Testis (tissue), 3 donors: ENCODE results near the gene INSM1. TPM values are rescaled to one million over a fixed set of nuclear protein-coding genes. Genes with fewer than 3 reads are reported as not detected.

Source experiments
- DNase-seq: peaks from one replicate; pipeline ENCODE4 v3.0.0-alpha.2; 2019
- H3K27ac ChIP-seq, 2 donors: fragments of 200-600 bp; sonication (generic); one replicate each; pipeline ENCODE4 v1.5.1; 2019
- H3K27me3 ChIP-seq: fragments of 200-600 bp; sonication (generic); one replicate; pipeline ENCODE4 v1.5.1; 2019
- H3K36me3 ChIP-seq: fragments of 200-600 bp; sonication (generic); one replicate; pipeline ENCODE4 v1.5.1; 2017; ENCODE audit warnings: low read depth; ENCODE audit errors: missing control alignments
- H3K4me1 ChIP-seq: fragments of 200-600 bp; sonication (generic); one replicate; pipeline ENCODE4 v1.5.1; 2019
- H3K4me3 ChIP-seq, 2 donors: fragments of 200-600 bp; sonication (generic); one replicate each; pipeline ENCODE4 v1.5.1; 2017 to 2019
- H3K9me3 ChIP-seq: fragments of 200-600 bp; sonication (generic); one replicate; pipeline ENCODE4 v1.5.1; 2017
- CTCF ChIP-seq, 3 experiments: fragments of 450-650 bp in 2 of 3; fragments of 200-600 bp in 1 of 3; sonication (generic) in 1 of 3; IDR thresholded peaks; one replicate each; pipeline ENCODE4 v1.5.1; 2016 to 2019; ENCODE audit warnings: antibody characterized with exemption in 3 of 3, mild to moderate bottlenecking in 2 of 3, moderate library complexity in 1 of 3
- POLR2A ChIP-seq: fragments of 450-650 bp; IDR thresholded peaks from one replicate; pipeline ENCODE4 v1.6.1; 2017; ENCODE audit warnings: antibody characterized with exemption, mild to moderate bottlenecking, moderate library complexity
- WGBS, 2 donors: methylation state at CpG; one replicate each; pipeline ENCODE4 v1.1.5; 2018; 5-methylcytosine and 5-hydroxymethylcytosine counted together
- intact Hi-C: fragments of 100-400 bp; cut with DNase I; formaldehyde crosslinking; loops from one replicate; pipeline ENCODE4 v1.15.1; 2023; ENCODE audit warnings: low total_unique reads
- polyA plus RNA-seq: library from polyadenylated mRNA; stranded (reverse); fragments of 350-450 nt; fragmentation: Illumina TruSeq; extraction: RNeasy Lipid Tissue Mini Kit (QIAGEN cat#74804); gene quantifications from one replicate; pipeline ENCODE4 v1.2.3, GENCODE V29; 2014; ENCODE audit warnings: low read depth, low replicate concordance; ENCODE audit not compliant: insufficient read depth
- total RNA-seq, 2 donors: library from RNA; depleted of rRNA; stranded (reverse); fragments of >200 nt; gene quantifications; one replicate each; pipeline ENCODE4 v1.2.3, GENCODE V29; 2016

INSM1 gene
- total and polyA plus RNA-seq, 3 donors from 2014 or later: 0.84 to 2.8 (median 2.7) TPM

GRCh38 chr20:20358801-20359200, 9.1 kb upstream of the INSM1 start:
- H3K4me1 ChIP-seq: no peaks in the 10 kb centered on the region
- TF ChIP-seq CTCF (IDR thresholded peaks at IDR 0.05): no peak
- no peak for TF ChIP-seq POLR2A
- H3K4me3 ChIP-seq: no peak overlapping the region
- intact Hi-C loops: no loop called here
- no peaks in the 10 kb centered on the region for H3K9me3 ChIP-seq
- DNase-seq: no peak
- no peaks in the 10 kb centered on the region for H3K36me3 ChIP-seq
- no peaks in the 10 kb centered on the region for H3K27me3 ChIP-seq
- no peak overlapping the region for H3K27ac ChIP-seq

- no peak for TF ChIP-seq CTCF (IDR thresholded peaks at IDR 0.05)
- no peak for TF ChIP-seq POLR2A
- 79 to 94% methylated on average over 6 of the region's 6 CpGs for WGBS, 2 donors
- H3K27me3 ChIP-seq: no peaks in the 10 kb centered on the region
- no peak overlapping the region for H3K4me3 ChIP-seq
- H3K9me3 ChIP-seq: no peaks in the 10 kb centered on the region
- no peak overlapping the region for H3K27ac ChIP-seq
- no peak for DNase-seq
- intact Hi-C loops: no loop called here
- H3K4me1 ChIP-seq: no peaks in the 10 kb centered on the region
- H3K36me3 ChIP-seq: no peaks in the 10 kb centered on the region
Measured at GRCh38 chr20:20359628-20360027, 8.3 kb upstream of the INSM1 start.

- Histone ChIP-seq H3K4me1 (no peaks in the 10 kb centered on the region), H3K27me3 (no peaks in the 10 kb centered on the region), H3K4me3 (no peak overlapping the region), H3K36me3 (no peaks in the 10 kb centered on the region), H3K9me3 (no peaks in the 10 kb centered on the region), H3K27ac (no peak overlapping the region)
- TF ChIP-seq POLR2A (no peak), CTCF (IDR thresholded peaks at IDR 0.05) (peak; percentile 41 to 66 (median 54))
- DNase-seq: peak; percentile 55
- intact Hi-C loops: no loop called here
- 18 to 28% methylated on average over 6 of the region's 6 CpGs for WGBS, 2 donors
Measured at GRCh38 chr20:20360464-20360863, 7.4 kb upstream of the INSM1 start.

GRCh38 chr20:20362774-20363433, 5.0 kb upstream of the INSM1 start:
- intact Hi-C loops: no loop called here
- H3K4me3 ChIP-seq: no peak overlapping the region
- DNase-seq: no peak
- no peaks in the 10 kb centered on the region for H3K9me3 ChIP-seq
- TF ChIP-seq CTCF (IDR thresholded peaks at IDR 0.05) (no peak), POLR2A (no peak)
- H3K27me3 ChIP-seq: no peaks in the 10 kb centered on the region
- no peak overlapping the region for H3K27ac ChIP-seq
- H3K4me1 ChIP-seq: no peaks in the 10 kb centered on the region
- WGBS, 2 donors: 14 to 20% methylated on average over 17 of the region's 17 CpGs
- H3K36me3 ChIP-seq: no peaks in the 10 kb centered on the region

GRCh38 chr20:20363434-20363798, 4.5 kb upstream of the INSM1 start:
- no peak for DNase-seq
- Histone ChIP-seq H3K36me3 (no peaks in the 10 kb centered on the region), H3K4me3 (peak overlapping the region in 1 of 2 donors; percentile 1), H3K27me3 (no peaks in the 10 kb centered on the region), H3K4me1 (no peaks in the 10 kb centered on the region), H3K9me3 (no peaks in the 10 kb centered on the region), H3K27ac (no peak overlapping the region)
- intact Hi-C loops: no loop called here
- TF ChIP-seq CTCF (IDR thresholded peaks at IDR 0.05) (no peak), POLR2A (no peak)
- WGBS, 2 donors: 6 to 8% methylated on average over 15 of the region's 15 CpGs
